HepG2 (cell line): ENCODE data around the gene RGS8. TPM values are rescaled to one million over a fixed set of nuclear protein-coding genes. Genes with fewer than 3 reads are reported as not detected.

Experiments used
- ATAC-seq: fragments of 200-7000 bp; cut with Tn5 transposase; 3 replicates; pipeline ENCODE4 v1.9.1; 2020; ENCODE audit warnings: mild to moderate bottlenecking, moderate library complexity
- Bru-seq: library from RNA; stranded (reverse); fragments of 400-500 nt; gene quantifications from one replicate; lab custom pipeline; 2021; lab: Mats Ljungman, UMichigan
- BruChase-seq, 2 experiments: library from RNA; stranded (reverse); fragments of 400-500 nt; gene quantifications; one replicate each; lab custom pipeline; 2021; lab: Mats Ljungman, UMichigan
- BruUV-seq: library from RNA; stranded (reverse); fragments of 400-500 nt; replicated peaks from 2 replicates; lab custom pipeline; 2021; lab: Mats Ljungman, UMichigan
- CTCF ChIA-PET: fragments of 300-600 bp; formaldehyde crosslinking; extraction: SDS; loops from one replicate; lab custom pipeline; 2021; ENCODE audit warnings: low total read pairs, inconsistent platforms, low intra/inter-chr PET ratio; lab: Yijun Ruan, JAX
- POLR2A ChIA-PET: fragments of 350-600 bp; sonication (Branson Sonifier 250); formaldehyde crosslinking; loops from one replicate; lab custom pipeline; 2020; ENCODE audit warnings: antibody characterized with exemption, inconsistent platforms; lab: Yijun Ruan, JAX
- DNase-seq: peaks from one replicate; pipeline ENCODE4 v3.0.0-alpha.2; 2015; ENCODE audit warnings: low spot score
- FAIRE-seq: peaks from 3 replicates; lab custom pipeline; 2011; peaks lifted over from hg19 to GRCh38; lab: Jason Lieb, UNC
- H2AFZ ChIP-seq: one replicate; pipeline ENCODE4 v1.6.1; 2011; ENCODE audit warnings: low read length, inconsistent platforms
- H3K27ac ChIP-seq: fragments of 300-600 bp; 3 replicates; pipeline ENCODE4 v1.8.0; 2011; ENCODE audit warnings: mixed run types, mild to moderate bottlenecking, mixed read lengths, low read length, inconsistent platforms; ENCODE audit not compliant: insufficient read depth; ENCODE audit errors: extremely low read length
- H3K27me3 ChIP-seq, 2 experiments: fragments of 200-600 bp in 1 of 2; 2 replicates in 1 of 2; 3 replicates in 1 of 2; pipeline versions ENCODE4 v1.6.0 to v1.8.0; 2011; ENCODE audit warnings: low read length in 2 of 2, mild to moderate bottlenecking in 2 of 2, moderate library complexity in 2 of 2, inconsistent platforms in 1 of 2; ENCODE audit not compliant: insufficient read depth in 2 of 2, control insufficient read depth in 1 of 2
- H3K36me3 ChIP-seq, 2 experiments: fragments of 200-600 bp in 1 of 2; replicated peaks in 1 of 2; 2 replicates in 1 of 2; 3 replicates in 1 of 2; pipeline versions ENCODE4 v1.5.1 to v1.8.0; 2011; ENCODE audit warnings: low read length in 2 of 2, inconsistent platforms in 1 of 2; ENCODE audit not compliant: insufficient read depth in 2 of 2, control insufficient read depth in 1 of 2
- H3K4me1 ChIP-seq: 2 replicates; pipeline ENCODE4 v1.5.1; 2012; ENCODE audit warnings: low read length, inconsistent platforms; ENCODE audit not compliant: insufficient read depth
- H3K4me2 ChIP-seq: 2 replicates; pipeline ENCODE4 v1.6.0; 2011; ENCODE audit warnings: low read depth, low read length, inconsistent platforms
- H3K4me3 ChIP-seq, 3 experiments: fragments of 200-600 bp in 1 of 3; sonication (generic), shearing (Covaris generic) in 1 of 3; replicated peaks in 1 of 3; 2 replicates each; pipeline ENCODE4 v1.5.1; 2011 to 2016; ENCODE audit warnings: low read length in 3 of 3, inconsistent platforms in 2 of 3, low read depth in 2 of 3, mild to moderate bottlenecking in 2 of 3, control low read depth in 1 of 3, mixed read lengths in 1 of 3; ENCODE audit not compliant: insufficient read depth in 1 of 3
- H3K79me2 ChIP-seq: one replicate; pipeline ENCODE4 v1.6.1; 2011; ENCODE audit warnings: low read length, inconsistent platforms; ENCODE audit not compliant: insufficient read depth
- H3K9ac ChIP-seq: 2 replicates; pipeline ENCODE4 v1.6.0; 2011; ENCODE audit warnings: mild to moderate bottlenecking, low read depth, low read length, inconsistent platforms; ENCODE audit not compliant: insufficient read depth
- H3K9me3 ChIP-seq: 2 replicates; pipeline ENCODE4 v1.5.1; 2012; ENCODE audit warnings: mild to moderate bottlenecking, low read length
- H4K20me1 ChIP-seq: 2 replicates; pipeline ENCODE4 v1.6.0; 2011; ENCODE audit warnings: inconsistent platforms, mild to moderate bottlenecking, low read length, moderate library complexity; ENCODE audit not compliant: insufficient read depth
- NFE2L2 ChIP-seq: fragments of 150-350 bp; IDR thresholded peaks from 2 replicates; pipeline ENCODE4 v1.6.1; 2014; ENCODE audit warnings: low read length
- PAWR ChIP-seq: sonication (generic); formaldehyde crosslinking; IDR thresholded peaks from 2 replicates; pipeline ENCODE4 v1.4.0; 2020; ENCODE audit warnings: missing genetic modification reagents, mild to moderate bottlenecking, borderline replicate concordance
- RBFOX2 ChIP-seq: fragments of 200-400 bp; formaldehyde crosslinking; IDR thresholded peaks from 2 replicates; pipeline ENCODE4 v1.6.1; 2017; ENCODE audit warnings: low read depth, mild to moderate bottlenecking, low read length
- RNF2 ChIP-seq: fragments of 450-650 bp; conservative IDR thresholded peaks from 2 replicates; pipeline ENCODE4 v1.6.1; 2016; ENCODE audit warnings: low read depth
- SIN3A ChIP-seq: IDR thresholded peaks from 2 replicates; pipeline ENCODE4 v1.6.1; 2011; ENCODE audit warnings: low read depth, mild to moderate bottlenecking, control low read depth, low read length, borderline replicate concordance
- ZSCAN31 ChIP-seq: sonication (generic); formaldehyde crosslinking; IDR thresholded peaks from 2 replicates; pipeline ENCODE4 v1.5.0; 2020; ENCODE audit warnings: low read depth, mild to moderate bottlenecking, missing genetic modification reagents
- WGBS: methylation state at CpG from one replicate; pipeline ENCODE4 v1.1.6; 2017; ENCODE audit warnings: low lambda C conversion rate; 5-methylcytosine and 5-hydroxymethylcytosine counted together
- in situ Hi-C: cut with HindIII; loops from 2 replicates; pipeline ENCODE4 v1.10.0; 2017; ENCODE audit warnings: low pct_unique_long_range_greater_than_20kb; ENCODE audit not compliant: extremely low pct_ligation_motif_present
- intact Hi-C: fragments of 100-400 bp; cut with micrococcal nuclease; formaldehyde crosslinking; loops from one replicate; pipeline ENCODE4 v1.10.0; 2022; ENCODE audit not compliant: unreplicated experiment
- long read RNA-seq, 2 experiments: library from RNA in 1 of 2; library from polyadenylated mRNA in 1 of 2; stranded (forward) in 1 of 2; unstranded in 1 of 2; transcript quantifications; one replicate each; pipeline ENCODE4 v2.0.0, GENCODE V29; 2019 to 2022
- polyA minus RNA-seq, 3 experiments: library from RNA; depleted of rRNA, polyadenylated mRNA; stranded (reverse); fragments of >200 nt; gene quantifications; 2 replicates each; pipeline ENCODE4 v1.2.3, GENCODE V29; 2011; ENCODE audit warnings: low replicate concordance in 1 of 3
- polyA plus RNA-seq, 8 experiments: library from polyadenylated mRNA; depleted of rRNA in 3 of 8; stranded (reverse) in 7 of 8; unstranded in 1 of 8; fragments of >200 nt; fragmentation: Illumina TruSeq in 4 of 8; extraction: Trizol in 4 of 8; gene quantifications; 2 replicates each; pipeline versions ENCODE4 v1.2.1 to v1.2.3, GENCODE V29; 2011 to 2016; ENCODE audit warnings: low read depth in 4 of 8, missing spikeins in 1 of 8, mixed read lengths in 1 of 8; ENCODE audit not compliant: insufficient read depth in 1 of 8
- total RNA-seq, 5 experiments: library from RNA; depleted of rRNA; stranded (reverse); fragments of >200 nt; fragmentation: Illumina TruSeq; extraction: Trizol; gene quantifications; 2 replicates each; pipeline ENCODE4 v1.2.3, GENCODE V29; 2016; ENCODE audit warnings: low read depth in 1 of 5

RGS8 gene
- total RNA-seq (2016; rRNA removed; fragmentation: Illumina TruSeq; extraction: Trizol) (not detected in 2 replicates), polyA plus RNA-seq (2011; rRNA removed) (not detected in 2 replicates), polyA minus RNA-seq (2011; rRNA and poly(A)+ RNA removed; ENCODE audit: low replicate concordance) (not detected in 2 replicates), Bru-seq, nascent RNA (not detected), BruChase-seq, experiment 1, labeled RNA remaining after a 6-hour chase (not detected), BruChase-seq, experiment 2, labeled RNA remaining after a 2-hour chase (not detected)
- not detected in 2 replicates for total RNA-seq (2016; cell fraction: cytosol; rRNA removed; fragmentation: Illumina TruSeq; extraction: Trizol; ENCODE audit: low read depth)
- total RNA-seq (2016; cell fraction: insoluble cytoplasmic fraction; rRNA removed; fragmentation: Illumina TruSeq; extraction: Trizol), result not detected in 2 replicates
- not detected in 2 replicates for total RNA-seq (2016; cell fraction: membrane; rRNA removed; fragmentation: Illumina TruSeq; extraction: Trizol)
- not detected in 2 replicates for total RNA-seq (2016; cell fraction: nucleus; rRNA removed; fragmentation: Illumina TruSeq; extraction: Trizol)
- polyA plus RNA-seq (2011; cell fraction: cytosol; rRNA removed), result not detected in 2 replicates
- polyA plus RNA-seq (2011; cell fraction: nucleus; rRNA removed), result not detected in 2 replicates
- polyA plus RNA-seq (2012), result not detected in 2 replicates
- not detected in 2 replicates for polyA plus RNA-seq (2016; cell fraction: cytosol; fragmentation: Illumina TruSeq; extraction: Trizol; ENCODE audit: low read depth)
- not detected in 2 replicates for polyA plus RNA-seq (2016; cell fraction: insoluble cytoplasmic fraction; fragmentation: Illumina TruSeq; extraction: Trizol; ENCODE audit: low read depth)
- polyA plus RNA-seq (2016; cell fraction: membrane; fragmentation: Illumina TruSeq; extraction: Trizol; ENCODE audit: low read depth), result not detected in 2 replicates
- not detected in 2 replicates for polyA plus RNA-seq (2016; cell fraction: nucleus; fragmentation: Illumina TruSeq; extraction: Trizol; ENCODE audit: insufficient read depth, low read depth)
- polyA minus RNA-seq (2011; cell fraction: cytosol; rRNA and poly(A)+ RNA removed), result not detected in 2 replicates
- not detected in 2 replicates for polyA minus RNA-seq (2011; cell fraction: nucleus; rRNA and poly(A)+ RNA removed)
- long read RNA-seq, experiment 1, result 0 reads
- long read RNA-seq, experiment 2, result 0 reads

- TF ChIP-seq NFE2L2, result no peak
- TF ChIP-seq RBFOX2, result no peak
- TF ChIP-seq RNF2, result no peak
- TF ChIP-seq ZSCAN31 (CRISPR knock-in tag), result no peak
- TF ChIP-seq SIN3A, result no peak
- no peak for TF ChIP-seq PAWR (CRISPR knock-in tag)
- TF ChIP-seq, all 625 proteins: peak for 0
- no peaks in the 10 kb centered on the region for H3K4me1 ChIP-seq
- H3K36me3 ChIP-seq, result no peaks in the 10 kb centered on the region
- no peaks in the 10 kb centered on the region; the same call in 1 of the 2 replicates for H4K20me1 ChIP-seq
- H3K27me3 ChIP-seq, result peaks cover 0 to 7% of the 10 kb centered on the region in 2 experiments; a peak in 2 of 5 replicates
- H2AFZ ChIP-seq, result no peak within 1 kb of the TSS
- H3K27ac ChIP-seq, result no peak within 1 kb of the TSS
- no TSS peak for BruUV-seq
- in situ Hi-C loops (no loop called here), intact Hi-C loops (no loop called here)
- H3K4me2 ChIP-seq, result no peak within 1 kb of the TSS
- ChIA-PET CTCF (no interaction called here), POLR2A (no interaction called here)
- ATAC-seq (no peak), DNase-seq (no peak), FAIRE-seq (no peak)
- 33% methylated on average over 8 of the region's 19 CpGs for WGBS
- H3K4me3 ChIP-seq, result no peak within 1 kb of the TSS
- no peak within 1 kb of the TSS for H3K9ac ChIP-seq
- no peaks in the 10 kb centered on the region for H3K9me3 ChIP-seq
- H3K79me2 ChIP-seq, result no peaks in the 10 kb centered on the region
Measured at GRCh38 chr1:182684116-182684828, at the start of gene RGS8. Gene RGS8, minus strand, starts transcription at chr1:182684587. Its CDS starts 14,938 bp downstream, at chr1:182669649.
